GM23338 (cell line): ENCODE measurements around the gene SERINC5. TPM values are rescaled to one million over a fixed set of nuclear protein-coding genes. Genes with fewer than 3 reads are reported as not detected.
A peak's percentile ranks its signal among the peaks of the same experiment; 100 is the strongest.

Experiments used
- ATAC-seq: fragments of 200-7000 bp; cut with Tn5 transposase; 3 replicates; pipeline ENCODE4 v1.9.1; 2020
- DNase-seq: peaks from one replicate; pipeline ENCODE4 v3.0.0-alpha.2; 2015; ENCODE audit warnings: low spot score
- H2AFZ ChIP-seq: fragments of 200-600 bp; sonication (generic); 2 replicates; pipeline ENCODE4 v1.8.0; 2016; ENCODE audit warnings: antibody characterized with exemption, mild to moderate bottlenecking, moderate library complexity
- H3F3A ChIP-seq: fragments of 200-600 bp; sonication (generic); replicated peaks from 2 replicates; pipeline ENCODE4 v1.8.0; 2017; ENCODE audit warnings: antibody characterized with exemption, mixed run types, low read depth
- H3K27ac ChIP-seq: fragments of 200-600 bp; sonication (generic); 2 replicates; pipeline ENCODE4 v1.6.1; 2016; ENCODE audit warnings: low read depth
- H3K27me3 ChIP-seq: fragments of 200-600 bp; sonication (generic); 2 replicates; pipeline ENCODE4 v1.8.0; 2016; ENCODE audit warnings: mild to moderate bottlenecking, mixed run types, moderate library complexity; ENCODE audit not compliant: insufficient read depth
- H3K36me3 ChIP-seq: fragments of 200-600 bp; sonication (generic); 2 replicates; pipeline ENCODE4 v1.8.0; 2016; ENCODE audit warnings: mild to moderate bottlenecking; ENCODE audit not compliant: insufficient read depth
- H3K4me1 ChIP-seq: fragments of 200-600 bp; sonication (generic); 2 replicates; pipeline ENCODE4 v1.8.0; 2016; ENCODE audit warnings: mild to moderate bottlenecking, moderate library complexity; ENCODE audit not compliant: insufficient read depth
- H3K4me2 ChIP-seq: fragments of 200-600 bp; sonication (generic); 2 replicates; pipeline ENCODE4 v1.7.1; 2017; ENCODE audit warnings: mixed run types
- H3K4me3 ChIP-seq: fragments of 200-600 bp; sonication (generic); 2 replicates; pipeline ENCODE4 v1.6.1; 2016; ENCODE audit warnings: mixed run types
- H3K79me2 ChIP-seq: fragments of 200-600 bp; sonication (generic); replicated peaks from 2 replicates; pipeline ENCODE4 v1.8.0; 2017; ENCODE audit warnings: mild to moderate bottlenecking; ENCODE audit not compliant: insufficient read depth
- H3K9me2 ChIP-seq: fragments of 200-600 bp; sonication (generic); 2 replicates; pipeline ENCODE4 v1.8.0; 2017; ENCODE audit not compliant: insufficient read depth
- H4K20me1 ChIP-seq: fragments of 200-600 bp; sonication (generic); replicated peaks from 2 replicates; pipeline ENCODE4 v1.8.0; 2017; ENCODE audit warnings: mild to moderate bottlenecking; ENCODE audit not compliant: insufficient read depth
- H3K27ac Mint-ChIP-seq: 2 replicates; pipeline ENCODE4 v1.8.0; 2020; ENCODE audit warnings: inconsistent platforms, mild to moderate bottlenecking, moderate library complexity, mixed read lengths
- H3K27me3 Mint-ChIP-seq: 3 replicates; pipeline ENCODE4 v1.8.0; 2022; ENCODE audit warnings: low read depth, mild to moderate bottlenecking, moderate library complexity, mixed read lengths, inconsistent platforms; ENCODE audit not compliant: insufficient read depth, poor library complexity
- H3K36me3 Mint-ChIP-seq: 3 replicates; pipeline ENCODE4 v1.8.0; 2021; ENCODE audit warnings: low read depth, mild to moderate bottlenecking, inconsistent platforms, moderate library complexity, mixed read lengths
- H3K4me1 Mint-ChIP-seq: 3 replicates; pipeline ENCODE4 v1.8.0; 2020; ENCODE audit warnings: mild to moderate bottlenecking, inconsistent platforms, mixed read lengths
- H3K4me3 Mint-ChIP-seq: 3 replicates; pipeline ENCODE4 v1.8.0; 2021; ENCODE audit warnings: moderate library complexity, mild to moderate bottlenecking, inconsistent platforms, mixed read lengths
- H3K9me3 Mint-ChIP-seq: 3 replicates; pipeline ENCODE4 v1.8.0; 2020; ENCODE audit warnings: moderate library complexity, mild to moderate bottlenecking, inconsistent platforms, mixed read lengths
- CREB1 ChIP-seq: fragments of 250-450 bp; sonication (Bioruptor Pico); IDR thresholded peaks from 2 replicates; pipeline ENCODE4 v1.5.0; 2020; ENCODE audit warnings: low read depth, mild to moderate bottlenecking, moderate library complexity
- EZH2 ChIP-seq: fragments of 200-600 bp; sonication (generic); IDR thresholded peaks from one replicate; pipeline ENCODE4 v1.8.0; 2017; ENCODE audit warnings: antibody characterized with exemption, mild to moderate bottlenecking, low read depth; ENCODE audit not compliant: unreplicated experiment
- EZH2phosphoT487 ChIP-seq: fragments of 200-600 bp; sonication (generic); IDR thresholded peaks from one replicate; pipeline ENCODE4 v1.8.1; 2018; ENCODE audit warnings: antibody characterized with exemption; ENCODE audit not compliant: unreplicated experiment
- JUNB ChIP-seq: IDR thresholded peaks from one replicate; pipeline ENCODE4 v1.6.1; 2016; ENCODE audit warnings: antibody characterized with exemption; ENCODE audit not compliant: unreplicated experiment
- NANOG ChIP-seq: IDR thresholded peaks from 2 replicates; pipeline ENCODE4 v1.6.1; 2016; ENCODE audit warnings: antibody characterized with exemption, borderline replicate concordance
- POLR2AphosphoS5 ChIP-seq: IDR thresholded peaks from 2 replicates; pipeline ENCODE4 v1.6.1; 2016; ENCODE audit warnings: antibody characterized with exemption, low read depth
- STAT1 ChIP-seq: IDR thresholded peaks from one replicate; pipeline ENCODE4 v1.6.1; 2016; ENCODE audit warnings: antibody characterized with exemption; ENCODE audit not compliant: unreplicated experiment
- ZNF114 ChIP-seq: fragments of 250-450 bp; sonication (Bioruptor Pico); IDR thresholded peaks from 2 replicates; pipeline ENCODE4 v1.5.0; 2020; ENCODE audit warnings: mild to moderate bottlenecking, moderate library complexity
- ZNF331 ChIP-seq: fragments of 250-450 bp; sonication (Bioruptor Pico); IDR thresholded peaks from 2 replicates; pipeline ENCODE4 v1.5.0; 2020; ENCODE audit warnings: low read depth, mild to moderate bottlenecking, moderate library complexity
- polyA plus RNA-seq: library from polyadenylated mRNA; unstranded; fragments of >200 nt; fragmentation: Nextera tagmentation; extraction: Ambion mirVana; gene quantifications from 2 replicates; pipeline ENCODE4 v1.2.1, GENCODE V29; 2016
- total RNA-seq: library from RNA; depleted of rRNA; stranded (reverse); fragments of >200 nt; shearing (Covaris generic); gene quantifications from 2 replicates; pipeline ENCODE4 v1.2.3, GENCODE V29; 2014
- TF ChIP-seq, protein P1 (sequence below), 2 experiments: fragments of 200-600 bp in 1 of 2; sonication (generic) in 1 of 2; conservative IDR thresholded peaks; 2 replicates each; pipeline versions ENCODE4 v1.5.1 to v1.6.1; 2016 to 2017; ENCODE audit warnings: antibody characterized with exemption in 2 of 2, low read depth in 2 of 2, mild to moderate bottlenecking in 2 of 2, moderate library complexity in 1 of 2
- TF ChIP-seq, protein P2 (sequence below): IDR thresholded peaks from 2 replicates; pipeline ENCODE4 v1.6.1; 2016; ENCODE audit warnings: antibody characterized with exemption
- TF ChIP-seq, protein P3 (sequence below): IDR thresholded peaks from one replicate; pipeline ENCODE4 v1.6.1; 2018; ENCODE audit warnings: antibody characterized with exemption; ENCODE audit not compliant: unreplicated experiment
- TF ChIP-seq, protein P4 (sequence below): fragments of 250-450 bp; sonication (Bioruptor Pico); IDR thresholded peaks from 2 replicates; pipeline ENCODE4 v1.5.0; 2020; ENCODE audit warnings: mild to moderate bottlenecking, moderate library complexity

Gene SERINC5
- total and polyA plus RNA-seq, 2 experiments from 2014 or later: 34.0 to 107 TPM

DNA sequence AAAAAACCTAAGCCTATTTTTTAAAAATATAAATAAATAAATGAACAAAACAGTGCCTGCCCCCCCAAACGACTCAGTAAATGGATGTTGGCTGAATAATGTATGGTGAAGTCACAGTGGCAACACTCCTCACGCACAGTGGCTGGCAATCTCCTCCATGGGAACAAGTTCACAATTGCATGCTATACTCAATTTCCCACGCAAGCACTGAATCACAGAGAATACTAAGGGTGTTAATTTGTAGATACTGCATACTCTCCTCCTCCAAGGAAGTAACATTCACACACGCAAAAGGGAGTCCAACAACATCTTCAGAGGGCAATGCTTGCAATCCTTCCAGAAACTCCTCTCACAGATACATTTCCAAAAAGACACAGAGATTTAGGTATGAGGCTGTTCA lies 47.5 kb downstream of the SERINC5 start:
- no peaks in the 10 kb centered on the region for H3K9me2 ChIP-seq
- H3K36me3 Mint-ChIP-seq: peaks cover 32% of the 10 kb centered on the region
- no peaks in the 10 kb centered on the region for H3K27me3 Mint-ChIP-seq
- H3K4me3 ChIP-seq: no peak overlapping the region
- H3K27me3 ChIP-seq: no peaks in the 10 kb centered on the region
- no peak for DNase-seq
- H3K27ac Mint-ChIP-seq: 0 out of 2 replicates have a peak overlapping the region, but pooled peaks have one; percentile 11
- TF ChIP-seq, protein P1, sequence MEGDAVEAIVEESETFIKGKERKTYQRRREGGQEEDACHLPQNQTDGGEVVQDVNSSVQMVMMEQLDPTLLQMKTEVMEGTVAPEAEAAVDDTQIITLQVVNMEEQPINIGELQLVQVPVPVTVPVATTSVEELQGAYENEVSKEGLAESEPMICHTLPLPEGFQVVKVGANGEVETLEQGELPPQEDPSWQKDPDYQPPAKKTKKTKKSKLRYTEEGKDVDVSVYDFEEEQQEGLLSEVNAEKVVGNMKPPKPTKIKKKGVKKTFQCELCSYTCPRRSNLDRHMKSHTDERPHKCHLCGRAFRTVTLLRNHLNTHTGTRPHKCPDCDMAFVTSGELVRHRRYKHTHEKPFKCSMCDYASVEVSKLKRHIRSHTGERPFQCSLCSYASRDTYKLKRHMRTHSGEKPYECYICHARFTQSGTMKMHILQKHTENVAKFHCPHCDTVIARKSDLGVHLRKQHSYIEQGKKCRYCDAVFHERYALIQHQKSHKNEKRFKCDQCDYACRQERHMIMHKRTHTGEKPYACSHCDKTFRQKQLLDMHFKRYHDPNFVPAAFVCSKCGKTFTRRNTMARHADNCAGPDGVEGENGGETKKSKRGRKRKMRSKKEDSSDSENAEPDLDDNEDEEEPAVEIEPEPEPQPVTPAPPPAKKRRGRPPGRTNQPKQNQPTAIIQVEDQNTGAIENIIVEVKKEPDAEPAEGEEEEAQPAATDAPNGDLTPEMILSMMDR (conservative IDR thresholded peaks at IDR 0.05; ENCODE audit: low read depth in 2 of 2): no peak
- TF ChIP-seq, protein P2, sequence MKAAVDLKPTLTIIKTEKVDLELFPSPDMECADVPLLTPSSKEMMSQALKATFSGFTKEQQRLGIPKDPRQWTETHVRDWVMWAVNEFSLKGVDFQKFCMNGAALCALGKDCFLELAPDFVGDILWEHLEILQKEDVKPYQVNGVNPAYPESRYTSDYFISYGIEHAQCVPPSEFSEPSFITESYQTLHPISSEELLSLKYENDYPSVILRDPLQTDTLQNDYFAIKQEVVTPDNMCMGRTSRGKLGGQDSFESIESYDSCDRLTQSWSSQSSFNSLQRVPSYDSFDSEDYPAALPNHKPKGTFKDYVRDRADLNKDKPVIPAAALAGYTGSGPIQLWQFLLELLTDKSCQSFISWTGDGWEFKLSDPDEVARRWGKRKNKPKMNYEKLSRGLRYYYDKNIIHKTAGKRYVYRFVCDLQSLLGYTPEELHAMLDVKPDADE: no peak
- TF ChIP-seq NANOG (no peak), EZH2 (no peak), EZH2phosphoT487 (no peak), ZNF114 (no peak), STAT1 (no peak), CREB1 (CRISPR knock-in tag) (no peak), JUNB (no peak), ZNF331 (CRISPR knock-in tag) (no peak), POLR2AphosphoS5 (no peak)
- TF ChIP-seq, protein P3, sequence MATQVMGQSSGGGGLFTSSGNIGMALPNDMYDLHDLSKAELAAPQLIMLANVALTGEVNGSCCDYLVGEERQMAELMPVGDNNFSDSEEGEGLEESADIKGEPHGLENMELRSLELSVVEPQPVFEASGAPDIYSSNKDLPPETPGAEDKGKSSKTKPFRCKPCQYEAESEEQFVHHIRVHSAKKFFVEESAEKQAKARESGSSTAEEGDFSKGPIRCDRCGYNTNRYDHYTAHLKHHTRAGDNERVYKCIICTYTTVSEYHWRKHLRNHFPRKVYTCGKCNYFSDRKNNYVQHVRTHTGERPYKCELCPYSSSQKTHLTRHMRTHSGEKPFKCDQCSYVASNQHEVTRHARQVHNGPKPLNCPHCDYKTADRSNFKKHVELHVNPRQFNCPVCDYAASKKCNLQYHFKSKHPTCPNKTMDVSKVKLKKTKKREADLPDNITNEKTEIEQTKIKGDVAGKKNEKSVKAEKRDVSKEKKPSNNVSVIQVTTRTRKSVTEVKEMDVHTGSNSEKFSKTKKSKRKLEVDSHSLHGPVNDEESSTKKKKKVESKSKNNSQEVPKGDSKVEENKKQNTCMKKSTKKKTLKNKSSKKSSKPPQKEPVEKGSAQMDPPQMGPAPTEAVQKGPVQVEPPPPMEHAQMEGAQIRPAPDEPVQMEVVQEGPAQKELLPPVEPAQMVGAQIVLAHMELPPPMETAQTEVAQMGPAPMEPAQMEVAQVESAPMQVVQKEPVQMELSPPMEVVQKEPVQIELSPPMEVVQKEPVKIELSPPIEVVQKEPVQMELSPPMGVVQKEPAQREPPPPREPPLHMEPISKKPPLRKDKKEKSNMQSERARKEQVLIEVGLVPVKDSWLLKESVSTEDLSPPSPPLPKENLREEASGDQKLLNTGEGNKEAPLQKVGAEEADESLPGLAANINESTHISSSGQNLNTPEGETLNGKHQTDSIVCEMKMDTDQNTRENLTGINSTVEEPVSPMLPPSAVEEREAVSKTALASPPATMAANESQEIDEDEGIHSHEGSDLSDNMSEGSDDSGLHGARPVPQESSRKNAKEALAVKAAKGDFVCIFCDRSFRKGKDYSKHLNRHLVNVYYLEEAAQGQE: no peak
- TF ChIP-seq, protein P4, sequence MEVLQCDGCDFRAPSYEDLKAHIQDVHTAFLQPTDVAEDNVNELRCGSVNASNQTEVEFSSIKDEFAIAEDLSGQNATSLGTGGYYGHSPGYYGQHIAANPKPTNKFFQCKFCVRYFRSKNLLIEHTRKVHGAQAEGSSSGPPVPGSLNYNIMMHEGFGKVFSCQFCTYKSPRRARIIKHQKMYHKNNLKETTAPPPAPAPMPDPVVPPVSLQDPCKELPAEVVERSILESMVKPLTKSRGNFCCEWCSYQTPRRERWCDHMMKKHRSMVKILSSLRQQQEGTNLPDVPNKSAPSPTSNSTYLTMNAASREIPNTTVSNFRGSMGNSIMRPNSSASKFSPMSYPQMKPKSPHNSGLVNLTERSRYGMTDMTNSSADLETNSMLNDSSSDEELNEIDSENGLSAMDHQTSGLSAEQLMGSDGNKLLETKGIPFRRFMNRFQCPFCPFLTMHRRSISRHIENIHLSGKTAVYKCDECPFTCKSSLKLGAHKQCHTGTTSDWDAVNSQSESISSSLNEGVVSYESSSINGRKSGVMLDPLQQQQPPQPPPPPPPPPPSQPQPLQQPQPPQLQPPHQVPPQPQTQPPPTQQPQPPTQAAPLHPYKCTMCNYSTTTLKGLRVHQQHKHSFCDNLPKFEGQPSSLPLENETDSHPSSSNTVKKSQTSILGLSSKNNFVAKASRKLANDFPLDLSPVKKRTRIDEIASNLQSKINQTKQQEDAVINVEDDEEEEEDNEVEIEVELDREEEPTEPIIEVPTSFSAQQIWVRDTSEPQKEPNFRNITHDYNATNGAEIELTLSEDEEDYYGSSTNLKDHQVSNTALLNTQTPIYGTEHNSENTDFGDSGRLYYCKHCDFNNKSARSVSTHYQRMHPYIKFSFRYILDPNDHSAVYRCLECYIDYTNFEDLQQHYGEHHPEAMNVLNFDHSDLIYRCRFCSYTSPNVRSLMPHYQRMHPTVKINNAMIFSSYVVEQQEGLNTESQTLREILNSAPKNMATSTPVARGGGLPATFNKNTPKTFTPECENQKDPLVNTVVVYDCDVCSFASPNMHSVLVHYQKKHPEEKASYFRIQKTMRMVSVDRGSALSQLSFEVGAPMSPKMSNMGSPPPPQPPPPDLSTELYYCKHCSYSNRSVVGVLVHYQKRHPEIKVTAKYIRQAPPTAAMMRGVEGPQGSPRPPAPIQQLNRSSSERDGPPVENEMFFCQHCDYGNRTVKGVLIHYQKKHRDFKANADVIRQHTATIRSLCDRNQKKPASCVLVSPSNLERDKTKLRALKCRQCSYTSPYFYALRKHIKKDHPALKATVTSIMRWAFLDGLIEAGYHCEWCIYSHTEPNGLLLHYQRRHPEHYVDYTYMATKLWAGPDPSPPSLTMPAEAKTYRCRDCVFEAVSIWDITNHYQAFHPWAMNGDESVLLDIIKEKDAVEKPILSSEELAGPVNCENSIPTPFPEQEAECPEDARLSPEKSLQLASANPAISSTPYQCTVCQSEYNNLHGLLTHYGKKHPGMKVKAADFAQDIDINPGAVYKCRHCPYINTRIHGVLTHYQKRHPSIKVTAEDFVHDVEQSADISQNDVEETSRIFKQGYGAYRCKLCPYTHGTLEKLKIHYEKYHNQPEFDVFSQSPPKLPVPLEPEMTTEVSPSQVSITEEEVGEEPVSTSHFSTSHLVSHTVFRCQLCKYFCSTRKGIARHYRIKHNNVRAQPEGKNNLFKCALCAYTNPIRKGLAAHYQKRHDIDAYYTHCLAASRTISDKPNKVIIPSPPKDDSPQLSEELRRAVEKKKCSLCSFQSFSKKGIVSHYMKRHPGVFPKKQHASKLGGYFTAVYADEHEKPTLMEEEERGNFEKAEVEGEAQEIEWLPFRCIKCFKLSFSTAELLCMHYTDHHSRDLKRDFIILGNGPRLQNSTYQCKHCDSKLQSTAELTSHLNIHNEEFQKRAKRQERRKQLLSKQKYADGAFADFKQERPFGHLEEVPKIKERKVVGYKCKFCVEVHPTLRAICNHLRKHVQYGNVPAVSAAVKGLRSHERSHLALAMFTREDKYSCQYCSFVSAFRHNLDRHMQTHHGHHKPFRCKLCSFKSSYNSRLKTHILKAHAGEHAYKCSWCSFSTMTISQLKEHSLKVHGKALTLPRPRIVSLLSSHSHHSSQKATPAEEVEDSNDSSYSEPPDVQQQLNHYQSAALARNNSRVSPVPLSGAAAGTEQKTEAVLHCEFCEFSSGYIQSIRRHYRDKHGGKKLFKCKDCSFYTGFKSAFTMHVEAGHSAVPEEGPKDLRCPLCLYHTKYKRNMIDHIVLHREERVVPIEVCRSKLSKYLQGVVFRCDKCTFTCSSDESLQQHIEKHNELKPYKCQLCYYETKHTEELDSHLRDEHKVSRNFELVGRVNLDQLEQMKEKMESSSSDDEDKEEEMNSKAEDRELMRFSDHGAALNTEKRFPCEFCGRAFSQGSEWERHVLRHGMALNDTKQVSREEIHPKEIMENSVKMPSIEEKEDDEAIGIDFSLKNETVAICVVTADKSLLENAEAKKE (CRISPR knock-in tag): no peak
- no peak overlapping the region for H3K4me2 ChIP-seq
- no peak overlapping the region for H2AFZ ChIP-seq
- H3F3A ChIP-seq: peaks cover 15% of the 10 kb centered on the region; the same call in 1 of the 2 replicates
- peaks cover 26% of the 10 kb centered on the region; the same call in 1 of the 2 replicates for H3K4me1 ChIP-seq
- H3K4me3 Mint-ChIP-seq: no peak overlapping the region
- peaks cover 100% of the 10 kb centered on the region for H3K79me2 ChIP-seq
- H3K9me3 Mint-ChIP-seq: peaks cover 23% of the 10 kb centered on the region; the same call in 2 of the 3 replicates
- H4K20me1 ChIP-seq: peaks cover 16% of the 10 kb centered on the region
- H3K27ac ChIP-seq: peak overlapping the region; percentile 50; the same call in 1 of the 2 replicates
- ATAC-seq: no peak
- peaks cover 25% of the 10 kb centered on the region for H3K4me1 Mint-ChIP-seq
- no peaks in the 10 kb centered on the region for H3K36me3 ChIP-seq
